Stromal cell of bone marrow (primary cell): Measurements from ENCODE around the gene CACNG3.
A peak's percentile ranks its signal among the peaks of the same experiment; 100 is the strongest.
"Not testable (repeated sequence)": the region's sequence is repeated elsewhere in the genome, so short reads cannot be mapped to it uniquely, and the experiment has no call there.

Source experiments
- DNase-seq: peaks from one replicate; pipeline ENCODE4 v3.0.0-alpha.2; 2012; ENCODE audit warnings: low read depth

The CACNG3 gene

GRCh38 chr16:24255456-24256371 is at the start of gene CACNG3:
TSS of gene CACNG3 (plus strand) at chr16:24256335. CDS start at chr16:24256755, 420 bp downstream.
- no peak for DNase-seq

- DNase-seq, result no peak
Observed at GRCh38 chr16:24206926-24207325, 49.2 kb upstream of the CACNG3 start.

GRCh38 chr16:24208710-24209109 is 47.4 kb upstream of the CACNG3 start:
- DNase-seq, result no peak

GRCh38 chr16:24214992-24215391 is 41.1 kb upstream of the CACNG3 start:
- DNase-seq, result no peak

- DNase-seq, result no peak
Observed at GRCh38 chr16:24216961-24217360, 39.2 kb upstream of the CACNG3 start.

- DNase-seq, result no peak
Observed at GRCh38 chr16:24217461-24217860, 38.7 kb upstream of the CACNG3 start.

GRCh38 chr16:24218299-24218698 is 37.8 kb upstream of the CACNG3 start:
- no peak for DNase-seq

GRCh38 chr16:24221219-24221618 is 34.9 kb upstream of the CACNG3 start:
- DNase-seq, result no peak

GRCh38 chr16:24228514-24228913 is 27.6 kb upstream of the CACNG3 start:
- DNase-seq, result no peak

GRCh38 chr16:24232936-24233335 is 23.2 kb upstream of the CACNG3 start:
- DNase-seq, result no peak

- DNase-seq, result no peak
Observed at GRCh38 chr16:24234737-24235136, 21.4 kb upstream of the CACNG3 start.

GRCh38 chr16:24235806-24236205 is 20.3 kb upstream of the CACNG3 start:
- DNase-seq, result no peak

GRCh38 chr16:24238846-24239245 is 17.3 kb upstream of the CACNG3 start:
- DNase-seq, result not testable (repeated sequence)

- no peak for DNase-seq
Observed at GRCh38 chr16:24246911-24247607, 9.1 kb upstream of the CACNG3 start.

GRCh38 chr16:24253192-24253591 is 2.9 kb upstream of the CACNG3 start:
- DNase-seq, result no peak

GRCh38 chr16:24257958-24258357 is 1.8 kb downstream of the CACNG3 start:
- DNase-seq, result no peak

GRCh38 chr16:24258791-24259190 is 2.7 kb downstream of the CACNG3 start:
- DNase-seq, result no peak

GRCh38 chr16:24262816-24263215 is 6.7 kb downstream of the CACNG3 start:
- no peak for DNase-seq

GRCh38 chr16:24270721-24271442 is 14.7 kb downstream of the CACNG3 start:
- DNase-seq, result no peak

GRCh38 chr16:24272379-24272778 is 16.2 kb downstream of the CACNG3 start:
- DNase-seq, result no peak

GRCh38 chr16:24273508-24274182 is 17.5 kb downstream of the CACNG3 start:
- peak; percentile 4 for DNase-seq

GRCh38 chr16:24275413-24275812 is 19.3 kb downstream of the CACNG3 start:
- DNase-seq, result no peak
